ENCODE data around the gene ZNRD2. TPM values are rescaled to one million over a fixed set of nuclear protein-coding genes. Genes with fewer than 3 reads are reported as not detected.

ZNRD2 gene
- total RNA-seq, 1 experiment from 2014 or later: 40.7 TPM

GRCh38 chr11:65537620-65538231 is 32.6 kb upstream of the ZNRD2 start:
- H3K4me3 Mint-ChIP-seq (ENCODE audit: low read depth, unreplicated experiment): no peak overlapping the region
- DNase-seq: no peak
- intact Hi-C loops (cut with micrococcal nuclease; ENCODE audit: unreplicated experiment): no loop called here
- H3K27ac Mint-ChIP-seq (ENCODE audit: unreplicated experiment): no peak overlapping the region
- H3K27me3 Mint-ChIP-seq (ENCODE audit: unreplicated experiment): no peaks in the 10 kb centered on the region
- peaks cover 12% of the 10 kb centered on the region for H3K4me1 Mint-ChIP-seq (ENCODE audit: low read depth, unreplicated experiment)
- peaks cover 77% of the 10 kb centered on the region for H3K36me3 Mint-ChIP-seq (ENCODE audit: insufficient read depth, unreplicated experiment)
- CTCF ChIA-PET: no interaction called here
- no peak for TF ChIP-seq CTCF (IDR thresholded peaks at IDR 0.05; ENCODE audit: unreplicated experiment)
- H3K9me3 Mint-ChIP-seq (ENCODE audit: low read depth, unreplicated experiment): no peaks in the 10 kb centered on the region
- no TSS peak for BruUV-seq (replicated peaks)

- peaks cover 78% of the 10 kb centered on the region for H3K36me3 Mint-ChIP-seq (ENCODE audit: insufficient read depth, unreplicated experiment)
- H3K27me3 Mint-ChIP-seq (ENCODE audit: unreplicated experiment): no peaks in the 10 kb centered on the region
- no peak for DNase-seq
- TSS peak; percentile 75 for BruUV-seq (replicated peaks)
- no peak for TF ChIP-seq CTCF (IDR thresholded peaks at IDR 0.05; ENCODE audit: unreplicated experiment)
- no peak overlapping the region for H3K4me3 Mint-ChIP-seq (ENCODE audit: low read depth, unreplicated experiment)
- CTCF ChIA-PET: no interaction called here
- H3K9me3 Mint-ChIP-seq (ENCODE audit: low read depth, unreplicated experiment): no peaks in the 10 kb centered on the region
- intact Hi-C loops (cut with micrococcal nuclease; ENCODE audit: unreplicated experiment): no loop called here
- peaks cover 15% of the 10 kb centered on the region for H3K4me1 Mint-ChIP-seq (ENCODE audit: low read depth, unreplicated experiment)
- no peak overlapping the region for H3K27ac Mint-ChIP-seq (ENCODE audit: unreplicated experiment)
Measured at GRCh38 chr11:65538232-65538914, 31.9 kb upstream of the ZNRD2 start.

GRCh38 chr11:65538915-65539743 is 31.1 kb upstream of the ZNRD2 start:
- H3K4me1 Mint-ChIP-seq (ENCODE audit: low read depth, unreplicated experiment): peaks cover 15% of the 10 kb centered on the region
- no peaks in the 10 kb centered on the region for H3K9me3 Mint-ChIP-seq (ENCODE audit: low read depth, unreplicated experiment)
- CTCF ChIA-PET: interaction anchor here (1.9 to 2.9 kb wide), 2 partner anchors 21 to 32 kb away, joined by 7 to 39 read pairs; partner anchors contain the start of genes FAM89B and ZNRD2
- intact Hi-C loops (cut with micrococcal nuclease; ENCODE audit: unreplicated experiment): no loop called here
- H3K27ac Mint-ChIP-seq (ENCODE audit: unreplicated experiment): no peak overlapping the region
- BruUV-seq (replicated peaks): TSS peak; percentile 63
- H3K4me3 Mint-ChIP-seq (ENCODE audit: low read depth, unreplicated experiment): no peak overlapping the region
- no peak for TF ChIP-seq CTCF (IDR thresholded peaks at IDR 0.05; ENCODE audit: unreplicated experiment)
- no peaks in the 10 kb centered on the region for H3K27me3 Mint-ChIP-seq (ENCODE audit: unreplicated experiment)
- peaks cover 75% of the 10 kb centered on the region for H3K36me3 Mint-ChIP-seq (ENCODE audit: insufficient read depth, unreplicated experiment)
- DNase-seq: no peak

GRCh38 chr11:65539744-65540289 is 30.5 kb upstream of the ZNRD2 start:
- Mint-ChIP-seq H3K27me3 (ENCODE audit: unreplicated experiment) (no peaks in the 10 kb centered on the region), H3K4me1 (ENCODE audit: low read depth, unreplicated experiment) (peaks cover 16% of the 10 kb centered on the region), H3K4me3 (ENCODE audit: low read depth, unreplicated experiment) (peak overlapping the region; percentile 62), H3K9me3 (ENCODE audit: low read depth, unreplicated experiment) (no peaks in the 10 kb centered on the region), H3K36me3 (ENCODE audit: insufficient read depth, unreplicated experiment) (peaks cover 72% of the 10 kb centered on the region), H3K27ac (ENCODE audit: unreplicated experiment) (no peak overlapping the region)
- TF ChIP-seq CTCF (IDR thresholded peaks at IDR 0.05; ENCODE audit: unreplicated experiment): no peak
- BruUV-seq (replicated peaks): no TSS peak
- peak; percentile 24 for DNase-seq
- CTCF ChIA-PET: interaction anchor here (0.7 to 2.9 kb wide), 4 partner anchors 19 to 54 kb away, joined by 3 to 39 read pairs (median 6); partner anchors contain the start of genes FAM89B, LTBP3 and ZNRD2
- intact Hi-C loops (cut with micrococcal nuclease; ENCODE audit: unreplicated experiment): loop anchor here (2.0 kb wide), 1 partner anchor 31 kb away; the partner anchor contains the start of gene ZNRD2
